HG02678 (cell line): Measurements from ENCODE around the gene ELP2.
"Not testable (repeated sequence)": the region's sequence is repeated elsewhere in the genome, so short reads cannot be mapped to it uniquely, and the experiment has no call there.

ENCODE experiments used
- ATAC-seq: cut with Tn5 transposase; IDR thresholded peaks from one replicate; pipeline ENCODE4 v1.9.1; 2021; ENCODE audit warnings: mild to moderate bottlenecking, moderate library complexity; ENCODE audit not compliant: unreplicated experiment

ELP2 gene

GRCh38 chr18:36187193-36187825 lies 57.6 kb downstream of the ELP2 start, which contains the start of gene MOCOS:
Gene MOCOS (plus strand): TSS chr18:36187497. CDS start chr18:36187540, 43 bp downstream.
- peak; percentile 86 for ATAC-seq

- ATAC-seq: peak; percentile 14
These were observed 58.4 kb downstream of the ELP2 start for GRCh38 chr18:36187826-36188721.

- no peak for ATAC-seq
These were observed 59.2 kb downstream of the ELP2 start for GRCh38 chr18:36188916-36189315.

- ATAC-seq: no peak
These were observed 59.8 kb downstream of the ELP2 start for GRCh38 chr18:36189486-36189885.

- ATAC-seq: no peak
These were observed 61.6 kb downstream of the ELP2 start for GRCh38 chr18:36191286-36191685.

GRCh38 chr18:36191711-36192110 lies 62.0 kb downstream of the ELP2 start:
- no peak for ATAC-seq

GRCh38 chr18:36194600-36195315 lies 65.1 kb downstream of the ELP2 start:
- no peak for ATAC-seq

GRCh38 chr18:36195427-36196122 lies 65.9 kb downstream of the ELP2 start:
- ATAC-seq: no peak

- no peak for ATAC-seq
These were observed 66.7 kb downstream of the ELP2 start for GRCh38 chr18:36196238-36196995.

GRCh38 chr18:36197511-36198166 lies 67.9 kb downstream of the ELP2 start:
- no peak for ATAC-seq

GRCh38 chr18:36199691-36200295 lies 70.1 kb downstream of the ELP2 start:
- no peak for ATAC-seq

- ATAC-seq: no peak
These were observed 70.7 kb downstream of the ELP2 start for GRCh38 chr18:36200354-36200771.

GRCh38 chr18:36201765-36202164 lies 72.1 kb downstream of the ELP2 start:
- no peak for ATAC-seq

- no peak for ATAC-seq
These were observed 73.7 kb downstream of the ELP2 start for GRCh38 chr18:36203360-36203895.

GRCh38 chr18:36205166-36205565 lies 75.5 kb downstream of the ELP2 start:
- no peak for ATAC-seq

GRCh38 chr18:36207303-36207702 lies 77.6 kb downstream of the ELP2 start:
- no peak for ATAC-seq

- not testable (repeated sequence) for ATAC-seq
These were observed 78.3 kb downstream of the ELP2 start for GRCh38 chr18:36207969-36208368.

GRCh38 chr18:36211612-36212065 lies 81.9 kb downstream of the ELP2 start:
- ATAC-seq: no peak
